HG02981 (cell line): ENCODE data around the gene IQCM.

Experiments
- ATAC-seq: cut with Tn5 transposase; IDR thresholded peaks from one replicate; pipeline ENCODE4 v1.9.1; 2021; ENCODE audit warnings: mild to moderate bottlenecking, moderate library complexity; ENCODE audit not compliant: unreplicated experiment

The IQCM gene, protein sequence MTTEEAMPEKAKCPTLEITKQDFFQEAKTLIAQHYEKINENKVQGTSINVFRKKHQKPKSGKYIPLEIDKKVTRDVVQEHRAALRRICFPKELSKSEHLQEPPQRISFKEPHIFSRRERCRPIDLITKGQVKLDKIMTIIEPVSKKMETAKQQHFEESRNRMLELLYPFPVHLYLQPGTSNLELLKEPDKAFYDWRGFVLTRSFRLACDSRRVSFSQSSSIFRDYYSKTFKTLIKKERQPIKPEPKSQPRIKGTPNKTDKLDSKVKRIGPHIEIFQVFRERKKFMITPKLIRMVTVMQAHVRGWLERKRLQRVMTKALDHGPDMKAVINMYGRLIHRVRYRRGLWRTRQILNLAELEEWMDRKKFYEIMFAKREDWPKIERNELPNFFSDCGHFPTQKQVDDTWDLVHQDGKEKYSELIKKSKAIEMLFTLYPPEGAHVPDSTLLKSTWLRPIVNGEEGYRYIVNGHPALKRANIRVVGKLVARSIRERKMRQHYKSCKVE

DNA sequence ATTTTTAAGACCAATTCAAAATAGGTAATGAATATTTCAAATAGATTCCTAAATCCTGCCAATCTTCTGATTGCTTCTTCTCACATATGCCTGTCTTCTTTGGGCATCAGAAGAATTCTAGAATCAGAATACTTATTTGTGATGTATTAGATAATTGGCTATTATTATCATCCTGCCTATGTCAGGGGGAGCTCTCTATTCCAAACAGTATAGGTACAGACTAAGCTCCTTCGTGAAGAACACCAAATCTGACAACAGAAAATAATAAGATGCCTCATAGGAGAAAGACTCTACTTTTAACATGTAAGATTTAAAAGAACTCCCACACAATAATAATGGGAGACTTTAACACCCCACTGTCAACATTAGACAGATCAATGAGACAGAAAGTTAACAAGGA is at the start of gene IQCM:
Gene IQCM, minus strand, starts transcription at position 101 of the 400 bp plus-strand sequence. CDS start 73,152 bp downstream, outside the sequence.
- no peak for ATAC-seq

DNA sequence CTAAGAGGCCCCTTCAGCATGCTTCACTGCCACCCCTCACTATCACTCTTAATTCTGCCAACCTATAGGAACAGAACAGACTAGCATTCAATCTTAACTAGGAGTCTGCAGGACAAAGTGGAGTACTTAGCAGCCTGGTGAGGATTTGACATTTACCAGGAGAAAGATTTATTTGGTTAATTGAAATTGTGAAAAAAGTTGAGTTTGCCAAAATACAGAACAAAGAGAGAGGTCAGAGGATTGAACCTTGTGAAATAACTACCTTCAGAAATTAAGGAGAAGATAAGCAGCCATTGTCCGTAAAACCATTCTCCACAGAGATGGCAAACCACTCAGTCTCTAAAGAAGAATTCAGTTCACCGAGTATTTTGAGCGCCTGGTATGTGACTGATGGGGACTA is 41.8 kb upstream of the IQCM start:
- no peak for ATAC-seq

DNA sequence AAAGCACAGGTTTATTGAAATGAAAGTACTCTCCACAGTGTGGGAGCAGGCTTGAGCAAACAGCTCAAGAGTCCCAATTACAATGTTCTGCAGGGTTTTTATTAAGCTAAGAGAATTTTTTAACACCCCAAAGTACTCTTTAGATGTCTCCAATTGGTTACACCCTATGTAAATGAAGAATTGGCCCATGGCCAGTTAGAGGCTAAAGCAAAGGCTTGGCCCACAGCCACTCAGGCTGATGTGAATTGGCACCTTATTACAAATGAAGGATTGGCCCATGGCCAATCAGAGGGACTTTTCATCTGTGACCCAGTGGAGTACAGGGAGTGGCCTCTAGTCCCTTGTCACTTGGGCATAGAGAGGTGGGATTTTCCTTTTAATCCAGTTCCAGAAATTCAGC is 30.1 kb upstream of the IQCM start:
- ATAC-seq: no peak

DNA sequence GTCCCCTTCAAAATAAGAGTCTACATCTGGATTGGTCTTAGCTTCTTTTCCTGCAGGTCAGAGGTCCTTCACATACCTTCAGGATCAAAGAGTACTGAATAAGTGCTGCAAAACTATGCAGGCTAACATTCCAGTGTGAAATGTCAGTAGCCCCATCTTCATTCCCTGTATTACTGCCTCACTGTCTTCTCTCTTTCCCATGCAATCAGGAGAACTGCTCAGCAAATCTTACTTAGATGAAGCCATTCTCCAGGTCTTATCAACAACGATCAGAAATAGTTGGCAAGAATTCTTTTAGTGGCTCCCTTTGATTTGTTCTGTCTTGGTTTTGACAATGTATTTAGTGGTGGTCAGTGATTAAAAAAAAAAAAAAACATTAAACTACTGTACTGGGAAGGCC is 26.0 kb upstream of the IQCM start:
- no peak for ATAC-seq

DNA sequence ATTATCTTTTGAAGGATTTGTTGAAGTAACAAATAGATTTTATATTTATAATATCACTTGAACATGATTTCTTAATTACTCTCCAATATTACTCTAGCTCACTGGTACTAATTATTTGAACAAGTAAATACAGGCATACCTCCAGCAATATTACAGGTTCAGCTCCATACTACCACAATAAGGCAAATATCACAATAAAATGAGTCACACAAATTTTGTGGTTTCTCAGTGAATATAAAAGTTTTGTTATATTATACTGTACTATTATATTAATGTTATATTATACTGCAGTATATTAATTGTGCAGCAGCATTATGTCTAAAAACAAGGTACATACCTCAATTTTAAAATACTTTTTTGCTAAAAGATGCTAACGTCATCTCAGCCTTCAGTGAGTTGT is 22.4 kb upstream of the IQCM start:
- no peak for ATAC-seq

DNA sequence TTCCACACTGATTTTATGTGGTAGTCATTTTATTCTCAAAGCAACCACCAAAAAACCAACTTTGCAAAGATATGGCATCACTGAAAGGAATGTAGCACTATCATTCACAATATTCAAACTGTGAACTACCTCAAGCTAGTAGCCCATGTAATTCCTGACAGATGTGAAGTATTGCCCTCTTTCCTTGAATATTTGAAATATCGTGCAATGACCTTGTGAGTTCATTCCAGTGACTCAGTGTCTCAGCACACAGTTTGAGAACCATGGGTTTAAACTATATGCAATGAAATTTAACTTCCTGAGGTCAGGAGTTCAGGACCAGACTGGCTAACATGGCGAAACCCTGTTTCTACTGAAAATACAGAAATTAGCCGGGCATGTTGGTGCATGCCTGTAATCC is 20.9 kb upstream of the IQCM start:
- ATAC-seq: no peak

DNA sequence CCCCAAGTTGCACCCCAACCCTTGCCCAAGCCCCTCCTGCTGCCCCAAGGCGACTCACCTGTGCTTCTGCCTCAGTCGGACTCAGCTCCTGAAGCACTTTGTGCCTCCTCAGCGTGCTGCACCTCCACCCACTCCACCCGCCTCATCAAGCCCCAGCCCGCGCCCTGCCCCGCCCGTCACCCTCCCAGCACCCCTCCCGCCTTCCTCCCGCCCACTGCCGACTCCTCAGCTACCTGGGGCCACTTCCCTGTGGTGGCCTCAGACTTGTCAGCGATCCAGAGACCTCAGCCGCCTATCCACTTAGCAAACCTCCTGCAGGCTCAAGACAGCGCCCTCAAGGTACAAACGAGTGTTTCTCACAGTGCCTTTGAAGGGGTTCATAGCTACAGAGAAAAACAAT is 19.6 kb upstream of the IQCM start:
- ATAC-seq: no peak

DNA sequence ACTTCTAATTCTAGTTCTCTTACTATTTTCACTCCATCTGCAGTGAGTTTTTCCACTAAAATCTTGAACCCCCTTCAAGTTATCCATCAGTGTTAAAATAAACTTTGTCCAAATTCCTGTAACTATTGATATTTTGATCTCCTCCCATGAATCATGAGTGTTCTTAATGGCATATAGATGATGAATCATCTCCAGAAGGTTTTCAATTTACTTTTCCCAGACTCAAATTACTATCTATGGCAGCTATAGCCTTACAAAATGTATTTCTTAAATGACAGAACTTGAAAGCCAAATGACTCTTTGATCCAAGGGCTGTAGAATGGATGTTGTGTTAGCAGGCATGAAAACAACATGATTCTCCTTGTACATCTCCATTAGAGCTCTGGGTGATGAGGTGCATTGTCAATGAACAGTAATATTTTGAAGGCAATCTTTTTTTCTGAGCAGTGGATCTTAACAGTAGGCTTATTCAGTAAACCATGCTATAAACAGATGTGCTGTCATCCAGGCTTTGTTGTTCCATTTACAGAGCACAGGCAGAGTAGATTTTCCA is 16.1 kb upstream of the IQCM start:
- ATAC-seq: no peak

DNA sequence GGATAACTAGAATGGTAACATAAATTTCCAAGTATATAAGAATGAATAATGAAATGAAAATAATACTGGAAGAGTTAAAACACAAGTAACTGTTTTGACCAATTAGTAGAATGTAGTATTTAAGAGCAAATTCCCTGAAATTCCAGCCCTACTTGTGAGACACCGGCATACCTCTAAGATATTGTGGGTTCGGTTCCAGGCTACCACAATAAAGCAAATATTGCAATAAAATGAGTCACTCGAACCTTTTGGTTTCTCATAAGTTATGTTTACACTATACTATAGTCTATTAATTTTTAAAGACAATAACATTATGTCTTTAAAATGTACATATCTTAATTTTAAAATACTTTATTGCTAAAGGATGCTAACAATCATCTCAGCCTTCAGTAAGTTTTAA is 15.2 kb upstream of the IQCM start:
- no peak for ATAC-seq

DNA sequence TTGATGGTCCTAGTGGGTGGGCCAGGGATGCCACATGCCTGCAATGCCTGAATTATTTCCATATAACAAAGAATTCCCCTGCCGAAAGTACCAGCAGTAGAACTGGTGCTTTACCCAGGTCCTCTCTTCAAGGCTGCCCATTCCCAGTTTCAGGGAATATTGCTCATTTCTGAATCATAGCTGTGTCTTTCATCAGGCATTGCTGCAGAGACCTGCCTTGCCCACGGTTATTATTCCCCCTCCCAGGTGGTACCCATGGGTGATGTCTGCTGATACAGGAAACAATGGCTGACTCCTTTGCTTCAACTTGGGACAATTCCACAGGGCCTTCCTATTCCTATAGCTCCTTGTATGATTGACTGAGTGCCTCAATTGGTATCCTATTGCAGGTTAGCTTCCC is 9.7 kb upstream of the IQCM start:
- ATAC-seq: no peak

DNA sequence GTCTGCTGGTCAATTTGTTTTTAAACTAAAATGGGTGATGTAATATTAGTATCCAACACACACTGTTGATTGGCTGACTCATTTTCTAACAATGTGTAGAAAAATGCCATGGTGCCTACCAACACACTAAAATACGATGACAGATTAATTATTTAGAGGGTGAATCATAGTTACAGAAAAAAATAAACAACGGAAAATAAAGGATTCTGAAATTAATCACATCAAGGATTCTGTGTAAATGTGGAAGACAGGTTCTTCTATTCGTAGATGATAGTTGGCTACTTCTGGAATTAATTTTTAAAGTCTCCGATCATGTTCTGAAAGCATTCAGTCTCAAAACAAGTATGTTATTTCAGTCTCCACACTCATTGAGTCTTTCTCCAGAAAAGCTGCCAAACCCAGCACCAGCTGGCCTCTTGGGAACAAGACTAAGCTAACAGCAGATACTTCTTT is 8.2 kb upstream of the IQCM start:
- ATAC-seq: no peak

DNA sequence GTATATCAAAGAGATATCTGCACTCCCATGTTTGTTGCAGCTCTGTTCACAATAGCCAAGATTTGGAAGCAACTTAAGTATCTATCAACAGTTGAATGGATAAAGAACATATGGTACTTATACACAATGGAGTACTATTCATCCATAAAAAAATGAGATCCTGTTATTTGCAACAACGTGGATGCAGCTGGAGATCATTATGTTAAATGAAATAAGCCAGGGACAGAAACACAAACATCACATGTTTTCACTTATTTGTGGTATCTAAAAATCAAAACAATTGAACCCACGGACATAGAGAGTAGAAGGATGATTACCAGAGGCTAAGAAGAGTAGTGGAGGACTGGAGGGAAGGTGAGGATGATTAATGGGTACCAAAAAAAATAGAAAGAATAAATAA is 14.2 kb downstream of the IQCM start:
- no peak for ATAC-seq

DNA sequence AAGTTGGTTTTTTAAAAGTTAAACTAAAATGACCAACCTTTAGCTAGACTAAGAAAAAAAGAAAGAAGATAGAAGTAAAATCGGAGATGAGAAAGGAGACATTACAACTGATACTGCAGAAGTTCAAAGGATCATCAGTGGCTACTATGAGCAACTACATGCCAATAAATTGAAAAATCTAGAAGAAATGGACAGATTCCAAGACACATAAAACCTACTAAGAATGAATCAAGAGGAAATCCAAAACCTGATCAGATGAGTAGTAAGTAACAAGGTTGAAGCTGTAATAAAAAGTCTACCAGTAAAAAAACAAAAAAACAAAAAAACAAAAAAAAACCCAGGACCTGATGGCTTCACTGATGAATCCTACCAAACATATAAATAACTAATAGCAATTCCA is 16.1 kb downstream of the IQCM start:
- no peak for ATAC-seq

DNA sequence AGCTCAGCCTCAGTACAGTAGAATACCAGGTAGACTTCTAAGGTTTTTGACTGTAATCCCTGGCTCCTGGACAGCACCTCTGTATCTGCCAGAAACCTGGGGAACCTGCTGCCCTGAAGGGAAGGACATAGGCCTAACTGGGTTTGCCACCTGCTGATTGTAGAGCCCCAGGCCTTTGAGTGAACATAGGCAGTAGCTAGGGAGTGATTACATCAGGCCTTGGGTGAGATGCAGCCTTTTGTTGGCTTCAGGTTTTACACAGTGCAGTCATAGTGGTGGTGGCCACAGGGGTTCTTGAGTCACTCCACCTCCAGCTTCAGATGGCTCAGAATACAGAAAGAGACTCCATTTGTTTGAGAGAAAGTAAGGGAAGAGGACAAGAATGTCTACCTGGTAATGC is 19.3 kb downstream of the IQCM start:
- no peak for ATAC-seq

DNA sequence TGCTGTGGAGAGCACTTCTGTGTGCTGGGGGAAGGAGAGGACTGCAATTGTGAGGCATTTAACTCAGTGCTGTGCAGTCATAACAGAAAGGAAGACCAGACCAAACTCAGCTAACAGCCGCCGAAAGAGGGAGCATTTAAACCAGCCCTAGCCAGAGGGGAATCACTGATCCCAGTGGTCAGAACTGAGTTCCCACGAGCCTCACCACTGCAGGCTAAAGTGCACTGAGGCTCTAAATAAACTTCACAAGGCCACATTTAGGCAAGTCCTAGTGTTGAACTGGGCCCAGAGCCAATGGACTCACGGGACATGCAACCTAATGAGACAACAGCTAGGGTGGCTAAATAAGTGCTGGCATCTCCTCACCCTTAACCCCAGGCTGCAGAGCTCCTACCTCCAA is 20.4 kb downstream of the IQCM start:
- ATAC-seq: no peak

DNA sequence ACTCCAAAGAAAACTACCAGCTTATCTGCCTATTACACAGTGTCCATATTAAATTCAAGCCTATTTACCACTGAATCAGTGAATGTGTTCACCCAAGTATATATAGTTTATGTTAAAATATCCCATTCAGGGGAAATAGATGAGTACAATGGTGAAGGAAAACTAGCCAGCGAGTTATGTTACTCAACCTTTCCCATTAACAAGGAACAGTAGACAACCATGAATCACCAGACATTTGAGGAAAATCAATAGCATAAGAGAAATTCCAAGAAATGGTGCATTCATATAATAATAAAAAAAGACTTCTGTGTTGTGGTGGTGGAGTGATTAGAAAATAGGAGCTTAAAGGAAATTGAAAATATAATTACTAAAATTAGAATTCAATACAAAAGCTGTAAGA is 21.3 kb downstream of the IQCM start:
- no peak for ATAC-seq

DNA sequence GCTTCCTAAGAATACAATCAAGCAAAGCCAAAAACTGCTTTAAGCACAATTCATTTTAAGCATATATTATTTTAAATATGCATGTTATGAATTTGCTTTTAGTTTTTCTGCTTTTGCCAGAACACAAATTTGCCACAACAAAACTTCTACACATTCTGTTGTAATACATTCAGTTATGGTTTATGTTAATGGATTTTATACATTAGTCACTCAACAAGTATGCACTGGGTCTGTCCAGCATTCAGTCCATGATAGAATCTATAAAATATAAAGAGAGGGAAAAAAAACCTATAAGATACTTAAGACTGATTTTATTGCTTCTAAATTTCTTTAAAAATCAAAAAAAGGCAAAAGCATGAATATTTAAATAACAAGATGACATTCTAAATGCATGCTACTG is 22.2 kb downstream of the IQCM start:
- ATAC-seq: no peak

DNA sequence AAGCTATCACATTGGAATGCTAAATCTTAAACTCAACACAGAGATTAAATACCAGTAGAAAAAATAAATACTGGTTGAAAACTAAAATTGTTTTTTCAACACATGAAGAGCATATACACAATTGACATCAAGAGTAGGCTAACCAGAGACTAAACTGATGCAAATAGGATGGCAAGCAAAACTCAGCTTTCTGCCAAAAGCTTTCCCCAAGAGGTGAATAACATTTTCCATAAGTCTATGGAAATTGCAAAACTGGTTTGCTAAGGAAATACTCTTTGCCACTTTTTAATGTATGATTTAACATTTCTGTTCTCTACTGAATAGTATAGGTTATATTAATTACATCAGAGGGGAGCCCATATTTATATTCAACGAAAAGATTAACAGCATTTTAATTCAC is 23.8 kb downstream of the IQCM start:
- no peak for ATAC-seq

DNA sequence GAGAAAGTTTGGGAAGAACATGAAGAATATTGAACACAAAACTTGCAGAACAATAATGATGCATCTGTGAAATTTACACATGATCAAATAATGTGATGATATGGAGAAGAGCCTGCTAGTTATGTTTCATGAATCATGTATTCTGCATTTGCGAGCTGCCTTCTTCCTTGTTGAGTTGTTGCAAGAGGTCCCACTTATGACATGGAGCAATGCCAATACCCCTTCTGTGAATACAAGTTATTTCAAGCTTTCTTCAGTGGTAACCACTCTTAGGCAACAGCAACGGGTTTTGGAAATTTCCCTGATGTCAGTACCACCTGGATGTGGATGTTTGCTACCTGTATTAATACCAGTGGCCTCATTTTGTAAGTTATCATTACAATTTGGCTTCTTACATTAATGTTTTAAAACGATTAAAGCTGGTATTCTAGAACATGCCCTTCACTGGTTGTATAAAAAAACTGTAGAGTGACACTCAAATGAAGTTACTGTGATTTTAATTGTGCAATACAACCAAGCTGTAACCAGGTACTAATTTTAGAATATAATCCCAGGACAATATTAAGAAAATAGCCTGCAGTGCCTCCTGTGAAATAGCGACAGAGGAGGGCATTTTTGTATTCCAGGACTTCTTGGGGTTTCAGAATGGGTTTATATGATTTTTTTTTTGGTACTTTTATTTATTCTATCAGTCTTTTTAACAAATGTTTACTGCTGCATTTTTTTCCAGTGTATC is 25.3 kb downstream of the IQCM start:
- ATAC-seq: no peak

DNA sequence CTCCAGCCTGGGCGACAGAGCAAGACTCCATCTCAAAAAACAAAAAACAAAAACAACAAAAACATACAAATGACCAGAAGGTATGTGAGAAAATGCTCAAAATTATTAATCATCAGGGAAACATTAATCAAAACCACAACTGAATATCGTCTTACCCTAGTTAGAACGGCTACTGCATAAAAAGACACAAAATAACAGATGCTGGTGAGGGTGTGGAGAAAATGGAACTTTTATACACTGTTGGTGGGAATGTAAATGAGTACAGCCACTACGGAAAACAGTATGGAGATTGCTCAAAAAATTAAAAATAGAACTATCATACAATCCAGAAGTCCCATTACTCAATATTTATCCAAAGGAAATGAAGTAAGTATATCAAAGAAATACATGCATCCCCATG is 27.3 kb downstream of the IQCM start:
- no peak for ATAC-seq

DNA sequence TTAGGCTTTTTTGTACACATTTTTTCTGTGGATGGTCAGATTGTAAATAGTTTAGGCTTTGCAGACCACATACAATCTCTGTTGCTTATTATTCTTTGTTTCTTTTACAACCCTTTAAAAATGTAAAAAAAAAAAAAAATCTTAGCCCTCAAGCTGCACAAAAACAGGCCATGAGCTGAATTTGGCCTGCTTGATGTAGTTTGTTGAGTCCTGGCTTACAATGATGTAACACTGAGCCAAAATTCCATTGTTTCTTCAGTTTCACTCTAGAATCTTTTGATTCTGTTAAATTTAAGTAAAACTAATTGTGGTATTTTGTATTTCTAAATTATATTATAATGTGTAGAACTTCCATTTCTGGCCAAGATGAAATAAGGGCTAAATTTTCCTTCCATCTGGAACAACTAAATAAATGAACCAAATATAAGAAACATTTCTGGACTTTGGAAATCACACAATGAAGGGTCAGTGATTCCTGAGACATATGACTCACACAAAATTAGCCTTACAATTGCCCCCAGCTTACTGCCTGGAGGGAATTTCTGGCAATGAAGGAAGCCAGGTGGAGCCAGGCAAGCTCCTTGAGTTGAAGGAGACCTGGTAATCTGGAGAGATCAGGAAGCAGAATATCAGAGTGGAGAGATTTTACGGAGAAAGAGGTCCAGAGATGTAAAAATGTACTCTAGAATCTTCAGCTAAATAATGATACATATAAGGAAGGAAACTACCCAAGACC is 29.8 kb downstream of the IQCM start:
- ATAC-seq: no peak
